Measurements from ENCODE around the gene SLC9A8.
A peak's percentile ranks its signal among the peaks of the same experiment; 100 is the strongest.
"Not testable (repeated sequence)": the region's sequence is repeated elsewhere in the genome, so short reads cannot be mapped to it uniquely, and the experiment has no call there.

SLC9A8 gene

GRCh38 chr20:49893242-49894072 is 80.8 kb downstream of the SLC9A8 start:
- no peak for DNase-seq (ENCODE audit: low spot score)

DNA sequence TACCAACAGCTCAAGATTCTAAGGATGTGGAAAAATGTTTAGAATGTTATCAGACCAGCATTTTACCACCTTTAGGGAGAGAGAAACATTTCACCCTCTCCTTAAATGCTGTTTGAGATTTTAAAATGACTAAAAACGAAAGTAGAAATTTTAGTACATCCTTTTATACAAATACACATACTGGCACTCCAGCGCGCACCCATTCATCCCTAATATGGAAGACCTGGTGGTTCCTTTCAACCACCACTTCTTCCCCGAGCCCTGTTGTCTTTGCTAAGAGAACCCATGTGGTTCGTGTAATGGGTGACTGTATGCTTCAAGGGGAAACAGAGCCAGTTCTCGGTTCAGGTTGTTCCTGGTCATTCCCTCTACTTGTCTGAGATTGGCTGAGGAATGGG is 81.4 kb downstream of the SLC9A8 start:
- DNase-seq (ENCODE audit: low spot score): no peak

DNA sequence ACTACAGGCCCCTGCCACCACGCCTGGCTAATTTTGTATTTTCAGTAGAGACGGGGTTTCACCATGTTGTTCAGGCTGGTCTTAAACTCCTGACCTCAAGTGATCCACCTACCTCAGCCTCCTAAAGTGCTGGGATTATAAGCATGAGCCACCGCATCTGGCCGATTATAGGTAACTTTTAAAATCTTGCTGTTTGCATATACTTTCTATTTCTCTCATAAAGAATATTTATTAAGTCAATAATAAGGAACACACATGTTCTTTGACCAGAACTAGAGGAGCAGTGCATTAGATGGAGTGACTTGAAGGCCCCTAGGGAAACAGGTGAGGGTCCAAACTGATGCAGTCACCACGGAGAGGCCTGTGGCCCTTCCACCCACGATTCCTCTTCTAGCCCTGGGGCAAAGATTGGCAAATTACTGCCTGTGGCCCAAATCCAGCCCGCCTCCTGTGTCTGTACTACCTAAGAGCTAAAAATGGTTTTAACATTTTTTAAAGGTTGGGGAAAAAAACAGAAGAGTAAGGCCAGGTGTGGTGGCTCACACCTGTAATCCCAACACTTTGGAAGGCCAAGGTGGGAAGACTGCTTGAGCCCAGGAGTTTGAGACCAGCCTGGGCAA is 83.0 kb downstream of the SLC9A8 start:
- DNase-seq (ENCODE audit: low spot score): not testable (repeated sequence)

- no peak for DNase-seq (ENCODE audit: low spot score)
Measured at GRCh38 chr20:49896204-49896603, 83.6 kb downstream of the SLC9A8 start.

DNA sequence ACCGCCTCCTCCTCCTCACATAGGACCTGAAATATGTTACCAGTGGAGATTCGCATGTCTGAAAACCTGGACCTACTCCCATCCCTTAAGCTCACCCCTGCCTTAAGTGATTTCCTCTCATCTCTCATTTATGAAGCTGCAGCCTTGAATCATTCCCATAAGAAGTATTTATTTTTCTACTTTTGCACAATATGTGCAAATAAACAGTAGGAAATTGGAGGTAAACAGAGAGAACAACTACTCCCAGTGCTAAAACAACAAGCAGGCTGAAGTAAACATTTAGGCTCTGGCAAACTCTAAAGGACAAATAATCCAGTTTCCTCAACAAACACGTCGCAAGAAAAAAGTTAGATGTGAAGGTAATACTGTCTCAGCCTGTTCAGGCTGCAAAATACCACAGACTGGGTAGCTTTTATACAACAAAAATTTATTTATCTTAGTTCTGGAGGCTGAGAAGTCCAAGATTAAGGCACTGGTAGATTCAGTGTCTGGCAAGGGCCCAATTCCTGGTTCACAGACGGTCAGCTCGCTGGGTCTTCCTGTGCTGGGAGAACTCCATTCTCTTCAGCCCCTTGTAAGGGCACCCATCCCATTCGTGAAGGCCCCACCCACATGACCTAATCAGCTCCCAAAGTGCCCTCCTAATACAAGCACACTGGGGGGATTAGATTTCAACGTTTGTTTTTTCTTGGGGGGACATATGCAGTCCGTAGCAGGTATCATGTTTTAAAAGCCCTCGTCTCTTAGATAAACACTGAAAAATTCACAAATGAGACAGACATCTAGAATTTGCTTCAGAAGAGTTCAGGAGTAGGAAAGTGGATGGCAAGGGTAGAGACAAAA is 87.1 kb downstream of the SLC9A8 start:
- DNase-seq (ENCODE audit: low spot score): no peak

DNA sequence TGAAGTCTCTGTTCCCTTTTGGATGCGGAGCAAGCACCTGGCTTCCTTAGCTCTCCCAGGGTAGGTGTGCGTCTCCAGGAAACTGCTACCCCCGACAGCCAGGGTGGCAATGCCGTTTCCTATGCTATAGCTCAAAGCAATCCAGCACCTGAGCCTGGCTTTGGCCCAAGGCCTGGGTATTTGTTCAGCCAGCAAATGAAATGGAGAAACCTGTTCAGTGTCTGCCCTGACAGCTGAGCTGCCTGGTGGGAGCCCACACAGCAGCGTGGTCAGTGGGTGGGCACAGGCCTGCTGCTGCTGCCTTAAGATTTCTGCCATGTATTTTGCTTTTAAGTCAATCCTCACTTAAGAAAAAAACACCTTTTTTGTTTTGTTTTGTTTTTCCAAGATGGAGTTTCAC is 89.0 kb downstream of the SLC9A8 start:
- no peak for DNase-seq (ENCODE audit: low spot score)

- no peak for DNase-seq (ENCODE audit: low spot score)
Measured at GRCh38 chr20:49904440-49905214, 92.0 kb downstream of the SLC9A8 start.

- DNase-seq (ENCODE audit: low spot score): no peak
Measured at GRCh38 chr20:49905415-49906091, 92.9 kb downstream of the SLC9A8 start.

DNA sequence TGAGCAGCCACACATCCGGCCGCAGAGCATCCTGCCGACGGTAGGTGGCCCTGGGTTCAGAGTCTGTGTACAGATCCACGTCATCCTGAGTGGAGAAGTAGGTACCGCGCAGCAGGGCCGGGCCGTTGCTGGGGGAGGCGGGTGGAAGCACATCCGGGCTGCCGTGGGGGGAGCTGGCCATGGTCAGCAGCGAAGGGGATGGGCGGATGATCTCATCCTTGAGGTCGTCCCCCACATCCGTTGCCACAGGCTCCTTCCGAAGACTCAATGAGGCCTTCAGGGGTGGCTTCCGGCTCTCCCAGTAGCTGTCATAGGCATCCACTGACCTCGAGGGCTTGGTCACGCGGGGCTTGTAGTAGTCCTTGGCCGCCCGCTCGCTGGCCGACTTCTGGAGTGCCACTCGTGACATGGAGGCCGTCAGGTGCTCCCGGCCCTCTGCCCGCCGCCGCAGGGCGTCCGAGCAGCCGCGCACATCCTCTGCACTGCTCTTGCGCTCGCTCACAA is 93.5 kb downstream of the SLC9A8 start:
- no peak for DNase-seq (ENCODE audit: low spot score)

GRCh38 chr20:49906615-49907154 is 94.1 kb downstream of the SLC9A8 start:
- DNase-seq (ENCODE audit: low spot score): no peak

GRCh38 chr20:49907405-49908257 is 95.0 kb downstream of the SLC9A8 start:
- no peak for DNase-seq (ENCODE audit: low spot score)

DNA sequence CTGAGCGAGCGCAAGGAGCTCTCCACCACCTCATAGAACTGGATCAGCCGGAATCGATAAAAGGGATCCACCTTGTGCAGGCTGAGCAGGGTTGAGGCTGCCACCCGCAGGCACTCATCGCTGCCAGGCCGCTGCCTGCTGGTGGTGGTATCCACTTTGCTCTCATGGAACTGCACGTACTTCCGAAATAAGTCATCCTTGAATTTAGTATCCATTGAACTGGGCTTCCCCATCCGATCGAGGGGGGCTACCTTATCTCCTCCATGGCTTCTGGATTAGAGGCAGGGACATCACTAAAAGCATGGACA is 95.6 kb downstream of the SLC9A8 start:
- no peak for DNase-seq (ENCODE audit: low spot score)

- no peak for DNase-seq (ENCODE audit: low spot score)
Measured at GRCh38 chr20:49909499-49910339, 97.1 kb downstream of the SLC9A8 start.

- no peak for DNase-seq (ENCODE audit: low spot score)
Measured at GRCh38 chr20:49910340-49910706, 97.7 kb downstream of the SLC9A8 start.

- no peak for DNase-seq (ENCODE audit: low spot score)
Measured at GRCh38 chr20:49913399-49914047, 100.9 kb downstream of the SLC9A8 start.

GRCh38 chr20:49914310-49915117 is 101.9 kb downstream of the SLC9A8 start:
- DNase-seq (ENCODE audit: low spot score): peak; percentile 37

- DNase-seq (ENCODE audit: low spot score): no peak
Measured at GRCh38 chr20:49915118-49915379, 102.4 kb downstream of the SLC9A8 start.
